GM21360 (cell line): ENCODE results near the gene BMP4.

ENCODE experiments used
- ATAC-seq: cut with Tn5 transposase; IDR thresholded peaks from one replicate; pipeline ENCODE4 v1.9.1; 2021; ENCODE audit warnings: mild to moderate bottlenecking, moderate library complexity; ENCODE audit not compliant: unreplicated experiment

BMP4 gene

DNA sequence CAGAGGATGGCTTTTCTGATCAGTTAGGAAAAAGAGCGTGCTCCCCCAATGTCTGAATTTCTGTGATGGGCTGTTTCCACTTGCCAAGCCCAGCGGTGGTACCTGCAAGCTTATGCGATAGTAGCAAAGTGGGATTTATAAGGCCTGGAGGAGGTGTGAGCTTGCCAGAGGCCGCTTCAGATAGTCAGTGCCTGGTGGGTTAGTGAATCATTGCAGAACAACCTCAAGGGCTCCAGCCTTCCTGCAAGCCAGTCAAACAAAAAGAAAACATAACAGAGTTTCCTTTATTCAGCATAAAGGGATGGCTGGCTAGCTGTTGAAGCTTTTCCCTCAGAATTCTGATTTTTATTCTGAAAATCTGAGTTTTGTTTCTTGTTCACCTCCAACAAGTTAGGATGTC lies 7.6 kb upstream of the BMP4 start:
- no peak for ATAC-seq

GRCh38 chr14:53963320-53964227 lies 6.9 kb upstream of the BMP4 start:
- no peak for ATAC-seq

DNA sequence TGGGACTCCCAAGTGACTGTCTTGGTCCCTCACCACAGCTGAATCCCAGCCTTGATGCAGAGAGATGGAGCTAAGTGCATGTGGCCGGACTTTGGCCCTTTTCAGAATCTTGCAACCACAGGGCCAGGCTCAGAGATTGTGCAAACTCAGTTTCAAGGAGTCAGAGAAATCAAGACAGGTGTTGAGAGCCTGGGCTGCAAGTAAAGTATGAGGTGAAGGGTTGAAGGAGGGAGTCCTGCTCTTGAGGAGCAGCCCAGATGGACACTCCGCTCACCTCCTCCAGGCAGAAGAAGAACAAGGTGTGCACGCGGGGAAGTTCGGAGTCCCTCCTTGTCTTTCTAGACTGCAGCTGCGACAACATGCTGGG lies 6.3 kb upstream of the BMP4 start:
- ATAC-seq = no peak

DNA sequence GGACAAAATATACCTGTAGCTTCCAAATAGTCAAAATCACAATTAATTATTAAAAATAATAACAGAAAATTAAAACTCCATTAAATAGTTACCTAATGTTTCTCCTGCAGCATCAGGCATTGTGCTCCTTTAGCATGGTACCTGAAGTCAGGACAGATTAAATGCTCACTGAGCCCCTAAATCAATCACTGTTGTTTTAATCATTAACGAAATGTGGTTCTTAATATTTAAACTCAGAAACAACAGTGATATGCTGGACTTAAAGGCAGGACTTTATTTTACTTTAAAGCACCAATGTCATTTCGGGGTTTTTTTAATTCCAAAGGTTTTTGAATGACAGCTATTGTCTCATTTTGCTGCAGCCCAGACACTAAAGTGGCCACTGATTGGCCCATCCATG lies 2.0 kb upstream of the BMP4 start:
- no peak for ATAC-seq

DNA sequence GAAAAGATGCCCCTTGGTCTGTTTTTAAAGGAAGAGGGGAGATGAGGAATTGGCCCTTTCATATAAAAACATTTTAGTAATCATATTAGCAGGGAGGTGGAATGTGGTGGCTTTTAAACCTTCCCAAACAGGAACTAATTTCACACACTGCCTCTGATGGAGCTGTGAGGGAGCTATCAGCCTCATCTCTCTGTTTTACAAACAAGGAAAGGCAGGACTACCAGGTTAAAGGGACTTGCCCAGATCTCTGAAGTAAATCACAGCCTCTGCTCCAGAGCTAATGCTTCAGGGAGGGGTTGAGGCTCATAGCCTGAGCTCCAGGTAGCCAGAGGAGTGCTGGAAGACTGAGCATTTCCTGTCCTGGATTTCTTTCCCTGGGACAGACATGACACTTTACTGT lies 1.1 kb upstream of the BMP4 start:
- ATAC-seq = no peak

DNA sequence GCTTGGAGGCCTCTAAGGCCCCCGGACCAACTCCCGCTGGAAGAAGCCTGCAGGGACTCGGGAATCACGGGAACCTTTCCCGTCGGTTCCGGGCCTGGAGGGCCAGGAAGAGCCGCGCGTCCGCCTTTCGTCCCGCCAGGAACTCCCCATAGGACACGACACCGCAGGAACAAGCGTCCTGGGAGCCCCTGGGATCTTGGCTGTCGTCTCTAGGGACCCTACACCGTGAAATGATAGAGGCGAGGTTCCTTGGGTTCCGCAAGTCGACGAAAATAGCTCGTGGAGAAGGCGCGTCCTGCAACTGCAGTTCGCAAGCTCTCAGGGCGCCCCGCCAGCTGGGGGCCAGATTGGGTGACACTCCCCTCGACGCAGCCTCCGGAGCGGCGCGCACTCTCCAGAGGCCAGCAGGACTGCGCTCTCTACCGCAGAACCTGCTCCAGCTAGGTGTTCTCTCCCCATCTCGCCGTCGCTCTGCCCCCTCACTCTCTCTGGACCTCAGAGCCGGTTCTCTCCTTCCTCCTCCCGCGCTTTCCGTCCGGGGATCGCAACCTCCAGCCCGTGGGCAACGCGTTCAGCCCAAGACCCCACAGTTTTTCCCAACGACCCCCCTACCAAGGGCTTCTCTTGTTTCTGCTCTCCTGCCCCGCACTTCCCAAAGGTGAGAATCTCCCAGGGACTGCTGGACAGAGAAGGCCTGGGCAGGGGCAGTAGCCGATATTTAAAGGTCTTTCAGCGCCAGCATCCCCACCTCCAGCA lies 776 bp downstream of the BMP4 start:
- no peak for ATAC-seq

GRCh38 chr14:53955229-53955556 lies 1.4 kb downstream of the BMP4 start:
- ATAC-seq = no peak

DNA sequence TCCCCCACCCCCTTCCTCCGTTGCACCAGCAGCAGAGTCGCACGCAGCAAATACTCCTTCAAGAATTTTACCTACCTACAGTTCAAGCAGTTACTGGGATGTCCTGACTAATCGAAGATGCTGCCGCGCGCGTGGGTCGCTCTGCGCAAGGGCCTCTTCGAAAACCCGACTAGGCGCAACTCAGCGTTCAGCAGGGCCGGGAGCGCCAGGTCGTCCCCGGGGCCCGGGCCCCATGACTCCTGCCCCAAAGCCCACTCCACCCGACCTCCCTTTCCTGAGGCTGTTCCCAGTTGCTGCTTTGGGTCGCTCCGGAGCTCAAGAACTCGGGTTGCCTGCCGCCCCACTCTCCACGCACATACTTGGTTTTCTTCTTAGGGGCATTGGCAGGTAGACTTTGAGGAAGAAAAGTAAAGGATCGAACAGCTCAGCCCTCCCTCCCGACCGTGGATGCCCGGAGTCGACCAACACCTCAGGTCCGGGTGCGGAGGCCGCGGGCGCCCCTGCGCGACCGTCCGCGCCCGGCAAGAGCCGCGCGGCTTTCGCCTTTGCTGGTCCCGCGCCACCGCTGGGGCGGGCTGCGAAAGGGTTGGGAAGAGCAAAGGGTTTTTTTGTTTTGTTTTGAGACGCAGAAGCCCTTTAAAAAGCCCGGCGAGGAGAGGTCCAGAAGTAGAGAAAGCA lies 1.9 kb downstream of the BMP4 start:
- ATAC-seq = no peak

DNA sequence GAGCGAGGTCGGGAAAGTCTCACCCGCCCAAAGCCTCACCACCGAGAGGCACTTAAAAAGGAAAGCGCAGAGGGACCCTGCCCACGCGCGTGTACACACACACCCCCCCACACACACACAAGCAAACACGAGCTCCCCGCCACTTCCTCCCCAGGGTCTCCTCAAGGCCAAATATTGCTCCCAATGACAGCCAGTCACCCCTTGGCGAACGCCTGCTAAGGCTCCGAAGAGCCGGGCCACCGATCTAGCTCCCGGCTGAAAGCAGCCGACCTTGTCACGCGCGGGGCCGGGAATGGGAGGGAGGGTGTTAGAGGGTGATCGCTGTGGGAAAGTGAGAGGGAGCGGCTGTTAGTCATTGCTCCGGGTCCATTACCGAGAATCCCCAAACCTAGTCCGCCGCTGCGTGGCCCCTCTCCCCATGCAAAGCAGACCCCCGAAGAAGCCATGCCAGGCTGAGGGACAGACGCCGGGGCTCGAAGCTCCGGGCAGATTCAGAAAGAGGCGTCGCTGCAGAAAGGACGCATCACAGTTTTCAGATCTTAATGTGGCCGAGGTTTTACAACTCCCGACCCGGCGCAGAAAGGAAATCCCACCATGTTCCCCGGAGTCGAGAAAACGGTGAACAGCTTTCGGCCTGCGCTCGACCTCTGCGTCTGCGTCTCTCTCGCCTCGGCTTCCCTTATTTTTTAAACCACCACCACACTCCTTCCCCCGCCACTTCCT lies 2.6 kb downstream of the BMP4 start:
- no peak for ATAC-seq

- no peak for ATAC-seq
These were observed 3.4 kb downstream of the BMP4 start for GRCh38 chr14:53953002-53953827.

DNA sequence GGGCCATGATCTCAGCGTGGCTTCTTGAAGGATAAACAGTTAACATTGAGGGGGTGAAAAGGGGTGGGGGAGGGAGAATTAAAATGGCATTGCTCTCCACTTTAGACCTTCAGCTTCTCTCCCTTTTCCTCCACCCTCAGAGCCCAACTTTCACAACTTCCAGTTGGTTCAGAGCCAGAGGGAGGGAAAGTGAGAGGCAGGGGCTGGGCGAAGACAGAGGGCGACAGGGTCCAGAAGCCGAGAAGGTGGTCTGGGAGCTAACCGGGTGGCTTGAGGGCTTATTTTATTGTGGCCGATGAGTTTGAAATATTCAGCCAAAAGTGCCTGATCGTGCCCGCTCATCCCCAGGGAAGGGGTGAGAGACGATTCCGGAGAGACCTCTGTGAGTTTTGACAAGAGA lies 4.1 kb downstream of the BMP4 start:
- no peak for ATAC-seq

GRCh38 chr14:53951627-53952303 lies 4.9 kb downstream of the BMP4 start:
- ATAC-seq = no peak

GRCh38 chr14:53951243-53951626 lies 5.4 kb downstream of the BMP4 start:
- ATAC-seq = no peak

GRCh38 chr14:53950031-53950793 lies 6.4 kb downstream of the BMP4 start:
- ATAC-seq = no peak

GRCh38 chr14:53949201-53949600 lies 7.4 kb downstream of the BMP4 start:
- ATAC-seq = no peak

GRCh38 chr14:53948205-53948884 lies 8.3 kb downstream of the BMP4 start:
- ATAC-seq = no peak

GRCh38 chr14:53947452-53948204 lies 9.0 kb downstream of the BMP4 start:
- ATAC-seq = no peak

DNA sequence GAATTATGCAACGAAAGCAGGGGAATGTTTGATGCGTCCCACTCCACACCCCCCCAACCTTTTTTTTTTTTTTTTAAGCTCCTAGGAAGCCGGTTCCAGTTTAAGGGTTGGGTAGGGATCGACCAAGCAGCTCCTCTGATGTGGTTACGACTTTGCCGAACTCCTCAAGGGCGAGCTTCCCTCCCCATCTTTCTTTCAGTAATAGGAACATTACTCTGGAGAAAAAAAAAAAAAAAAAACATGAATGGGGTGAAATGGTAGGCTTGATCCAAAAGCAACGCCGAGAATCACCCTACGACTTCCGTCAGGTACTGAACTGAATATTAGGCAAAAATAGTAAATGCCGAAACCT lies 9.6 kb downstream of the BMP4 start:
- ATAC-seq = no peak
